Suprapubic skin (tissue), 3 donors: ENCODE data around the gene LCE2B.

ENCODE experiments used
- POLR2A ChIP-seq, 2 donors: fragments of 450-650 bp; IDR thresholded peaks; one replicate each; pipeline ENCODE4 v1.6.1; 2017; ENCODE audit warnings: antibody characterized with exemption in 2 of 2, mild to moderate bottlenecking in 2 of 2, moderate library complexity in 2 of 2
- TF ChIP-seq, protein P1 (sequence below), 2 donors: fragments of 200-600 bp in 1 of 2; fragments of 450-650 bp in 1 of 2; sonication (generic) in 1 of 2; IDR thresholded peaks; one replicate each; pipeline ENCODE4 v1.5.1; 2016 to 2019; ENCODE audit warnings: antibody characterized with exemption in 2 of 2, mild to moderate bottlenecking in 1 of 2, moderate library complexity in 1 of 2

DNA sequence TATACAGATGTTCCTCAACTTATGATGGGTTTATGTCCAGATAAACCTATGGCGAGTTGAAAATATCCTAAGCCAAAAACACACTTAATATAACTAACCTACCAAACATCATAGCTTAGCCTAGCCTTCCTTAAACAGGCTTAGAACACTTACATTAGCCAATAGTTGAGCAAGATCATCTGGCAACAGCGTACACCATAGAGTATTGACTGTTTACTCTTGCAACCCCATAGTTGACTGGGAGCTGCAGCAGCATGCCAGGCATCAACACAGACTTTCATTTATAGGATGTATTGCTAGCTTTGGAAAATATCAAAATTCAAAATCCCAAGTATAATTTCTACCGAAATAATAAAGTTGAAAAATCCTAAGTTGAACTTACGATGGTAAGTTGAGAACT, 28.2 kb upstream of the LCE2B start:
- TF ChIP-seq, protein P1, sequence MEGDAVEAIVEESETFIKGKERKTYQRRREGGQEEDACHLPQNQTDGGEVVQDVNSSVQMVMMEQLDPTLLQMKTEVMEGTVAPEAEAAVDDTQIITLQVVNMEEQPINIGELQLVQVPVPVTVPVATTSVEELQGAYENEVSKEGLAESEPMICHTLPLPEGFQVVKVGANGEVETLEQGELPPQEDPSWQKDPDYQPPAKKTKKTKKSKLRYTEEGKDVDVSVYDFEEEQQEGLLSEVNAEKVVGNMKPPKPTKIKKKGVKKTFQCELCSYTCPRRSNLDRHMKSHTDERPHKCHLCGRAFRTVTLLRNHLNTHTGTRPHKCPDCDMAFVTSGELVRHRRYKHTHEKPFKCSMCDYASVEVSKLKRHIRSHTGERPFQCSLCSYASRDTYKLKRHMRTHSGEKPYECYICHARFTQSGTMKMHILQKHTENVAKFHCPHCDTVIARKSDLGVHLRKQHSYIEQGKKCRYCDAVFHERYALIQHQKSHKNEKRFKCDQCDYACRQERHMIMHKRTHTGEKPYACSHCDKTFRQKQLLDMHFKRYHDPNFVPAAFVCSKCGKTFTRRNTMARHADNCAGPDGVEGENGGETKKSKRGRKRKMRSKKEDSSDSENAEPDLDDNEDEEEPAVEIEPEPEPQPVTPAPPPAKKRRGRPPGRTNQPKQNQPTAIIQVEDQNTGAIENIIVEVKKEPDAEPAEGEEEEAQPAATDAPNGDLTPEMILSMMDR (IDR thresholded peaks at IDR 0.05) = no peak
- TF ChIP-seq POLR2A (IDR thresholded peaks at IDR 0.05) = no peak
